Measurements from ENCODE around the gene TAF1C.
"Not testable (repeated sequence)": the region's sequence is repeated elsewhere in the genome, so short reads cannot be mapped to it uniquely, and the experiment has no call there.

Gene TAF1C

GRCh38 chr16:84186685-84187437 is at the start of gene TAF1C:
Gene TAF1C, minus strand, starts transcription at chr16:84187057. Its CDS starts 2,069 bp downstream, at chr16:84184988.
- DNase-seq = peak; percentile 90

GRCh38 chr16:84234321-84235241 is 47.7 kb upstream of the TAF1C start:
- DNase-seq = no peak

GRCh38 chr16:84233748-84234147 is 46.9 kb upstream of the TAF1C start:
- DNase-seq = no peak

- DNase-seq = no peak
Measured at GRCh38 chr16:84232969-84233368, 46.1 kb upstream of the TAF1C start.

DNA sequence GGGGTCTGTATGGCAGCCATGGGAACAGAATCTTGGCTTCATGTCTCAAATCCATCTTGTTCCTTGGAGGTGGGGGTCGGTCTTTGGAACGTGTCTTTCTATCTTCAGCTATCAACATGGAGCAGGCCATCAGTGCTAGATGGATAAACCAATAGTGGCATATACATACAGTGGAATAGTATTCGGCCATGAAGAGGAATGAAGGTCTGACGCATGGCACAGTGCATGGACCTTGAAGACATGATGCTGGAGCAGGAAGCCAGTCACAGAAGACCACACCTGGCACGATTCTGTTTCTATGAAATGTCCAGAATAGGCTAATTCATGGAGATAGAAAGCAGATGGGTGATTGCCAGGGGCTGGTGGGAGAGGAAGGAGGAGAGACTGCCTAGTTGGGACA is 45.2 kb upstream of the TAF1C start:
- no peak for DNase-seq

DNA sequence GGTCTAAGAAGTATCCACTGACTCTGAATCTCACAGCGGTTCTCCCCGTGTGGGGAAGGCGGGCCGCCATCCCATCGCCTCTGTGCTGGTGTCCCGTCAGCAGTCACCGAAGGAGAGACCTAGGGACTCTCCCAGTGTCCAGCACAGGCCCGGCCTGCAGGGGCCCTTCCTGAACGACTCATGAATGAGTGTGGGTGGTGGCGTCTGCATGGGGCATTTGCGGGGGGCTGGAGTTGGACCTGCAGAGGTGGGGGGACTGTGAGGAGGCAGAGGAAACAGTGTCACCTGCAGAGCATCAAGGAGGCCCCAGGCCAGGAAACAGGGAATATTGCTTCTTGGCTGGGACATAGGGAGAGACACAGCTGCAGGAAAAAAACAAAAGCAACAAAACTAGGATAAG is 42.6 kb upstream of the TAF1C start:
- DNase-seq = no peak

DNA sequence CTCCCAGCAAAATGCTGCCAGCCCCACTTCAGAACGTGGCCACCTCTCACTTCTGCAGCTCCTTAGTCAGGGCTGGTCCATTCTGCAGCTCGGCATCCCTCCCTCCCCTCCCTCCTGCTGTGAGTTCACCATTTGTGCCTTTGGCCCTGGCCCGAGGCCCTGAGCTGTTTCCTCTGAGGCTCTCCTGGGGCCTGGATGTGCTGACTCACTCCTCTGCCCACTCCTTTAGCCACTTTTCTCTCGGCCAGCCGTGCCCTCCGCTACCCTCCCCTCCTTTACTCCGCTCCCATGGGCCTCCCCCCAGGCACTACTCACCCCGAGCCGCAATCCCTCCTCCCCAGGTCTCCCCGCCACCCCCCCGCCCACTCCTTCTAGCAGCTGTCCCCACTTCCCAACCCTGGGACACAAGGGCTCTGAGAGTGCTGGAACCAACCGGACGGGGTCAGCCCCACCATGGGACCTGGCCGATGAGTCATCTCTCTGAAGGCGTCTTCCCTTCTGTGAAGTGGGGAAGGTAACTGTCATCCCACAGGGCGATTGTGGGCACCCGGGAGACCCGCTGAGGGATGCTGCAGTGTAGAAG is 41.5 kb upstream of the TAF1C start:
- no peak for DNase-seq

DNA sequence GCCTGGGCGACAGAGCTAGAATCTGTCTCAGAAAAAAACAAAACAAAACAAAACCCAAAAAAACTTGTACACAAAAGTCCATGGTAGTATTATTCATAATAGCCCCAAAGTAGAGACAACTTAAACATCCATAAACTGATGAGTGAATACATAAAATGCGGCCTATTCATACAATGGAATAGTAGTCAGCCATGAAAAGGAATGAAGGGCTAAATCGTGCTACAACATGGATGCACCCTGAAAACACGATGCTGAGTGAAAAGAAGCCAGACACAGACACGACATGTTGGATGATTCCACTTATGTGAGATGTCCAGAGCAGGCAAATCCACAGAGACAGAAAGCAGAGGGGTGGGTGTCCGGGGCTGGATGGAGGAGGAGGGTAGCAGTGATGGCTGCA is 40.7 kb upstream of the TAF1C start:
- DNase-seq = no peak

- DNase-seq = no peak
Measured at GRCh38 chr16:84226026-84226425, 39.2 kb upstream of the TAF1C start.

DNA sequence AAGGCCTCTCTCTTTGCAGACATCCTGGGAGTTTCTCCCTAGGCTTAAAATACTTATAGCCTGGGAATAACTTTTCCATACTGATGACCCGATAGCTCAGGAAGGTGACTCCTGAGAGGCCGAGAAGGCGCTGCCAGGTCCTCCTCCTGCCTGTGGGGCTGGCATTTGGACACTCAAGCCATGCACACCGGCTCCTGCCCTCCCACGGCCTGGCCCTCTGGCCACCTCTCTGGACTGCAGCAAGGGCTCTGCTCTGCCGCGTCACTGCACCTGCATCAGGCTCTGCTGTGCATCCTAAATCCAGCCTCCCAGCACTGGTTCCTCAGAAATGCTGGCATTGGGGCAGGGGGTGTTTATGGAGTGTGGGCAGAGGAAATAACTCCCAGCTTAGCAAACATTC is 38.7 kb upstream of the TAF1C start:
- DNase-seq = no peak

DNA sequence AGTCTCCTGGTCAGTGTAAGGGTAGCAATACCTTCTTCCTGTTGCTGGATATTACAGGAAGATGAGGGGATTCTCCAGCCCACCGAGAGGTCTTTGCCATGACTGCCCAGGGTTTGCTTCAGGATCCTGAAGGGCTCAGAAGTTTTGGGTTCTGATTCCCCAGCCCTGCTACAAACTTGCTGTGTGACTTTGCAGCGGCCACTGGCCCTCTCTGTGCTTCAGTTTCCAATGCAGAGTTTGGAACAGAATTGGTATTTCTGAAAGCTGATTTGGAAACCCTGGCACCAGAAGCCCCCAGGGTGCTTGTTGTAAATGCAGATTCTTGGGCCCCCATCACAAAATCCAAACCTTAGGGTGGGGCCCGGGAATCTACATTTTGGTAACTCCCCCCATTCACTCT is 38.3 kb upstream of the TAF1C start:
- DNase-seq = no peak

GRCh38 chr16:84224554-84224953 is 37.7 kb upstream of the TAF1C start:
- DNase-seq = no peak

GRCh38 chr16:84223456-84223855 is 36.6 kb upstream of the TAF1C start:
- DNase-seq = no peak

DNA sequence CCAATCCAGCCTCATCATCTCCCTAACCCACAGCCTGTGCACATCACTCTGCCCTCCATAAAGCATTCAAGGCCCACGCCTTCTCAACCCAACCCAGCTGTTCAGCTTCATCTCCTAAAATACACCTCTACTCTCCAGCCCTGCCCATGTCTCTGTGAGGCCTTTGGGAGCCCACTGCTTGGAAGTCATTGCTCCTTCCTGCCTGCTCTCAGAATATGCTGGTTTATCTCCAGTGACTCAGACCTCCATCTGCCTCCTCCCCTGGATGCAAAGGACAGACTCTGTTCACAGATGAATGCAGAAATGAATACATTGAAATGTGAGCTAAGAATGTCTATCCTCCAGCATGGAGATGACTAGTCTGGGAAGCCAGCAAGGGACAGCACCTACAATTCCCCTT is 34.0 kb upstream of the TAF1C start:
- no peak for DNase-seq

GRCh38 chr16:84218956-84219355 is 32.1 kb upstream of the TAF1C start:
- no peak for DNase-seq

- DNase-seq = no peak
Measured at GRCh38 chr16:84218176-84218823, 31.4 kb upstream of the TAF1C start.

GRCh38 chr16:84216144-84216543 is 29.3 kb upstream of the TAF1C start:
- DNase-seq = not testable (repeated sequence)

- DNase-seq = no peak
Measured at GRCh38 chr16:84215531-84215930, 28.7 kb upstream of the TAF1C start.

DNA sequence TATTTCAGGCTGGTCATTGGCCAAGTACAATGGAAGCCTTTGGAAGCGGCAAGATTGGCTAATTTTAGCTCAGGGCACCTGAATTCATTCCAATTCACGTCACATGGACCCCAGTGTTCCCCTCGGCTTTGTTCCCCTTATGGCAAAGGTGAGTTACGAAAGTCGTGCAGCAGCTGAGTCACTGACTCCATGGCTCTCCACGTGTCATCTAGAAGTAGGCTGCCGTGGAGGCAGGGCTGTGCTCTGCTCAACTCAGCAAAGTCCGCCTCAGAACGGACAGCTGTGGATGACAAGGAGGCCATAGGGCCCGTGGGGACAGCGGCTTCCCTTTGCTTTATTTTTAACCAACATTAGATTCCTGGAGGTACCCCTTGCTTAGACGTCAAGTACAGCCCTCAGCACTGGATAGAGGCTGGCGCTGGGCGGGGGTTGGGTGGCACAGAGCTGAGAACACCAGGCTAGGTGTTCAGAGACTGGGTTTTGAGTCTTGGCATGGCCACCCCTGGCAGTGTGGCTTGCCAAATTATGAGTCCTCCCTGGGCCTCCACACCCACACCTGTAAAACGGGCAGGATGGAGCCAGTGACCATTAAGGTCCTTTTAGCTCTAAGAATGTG is 27.7 kb upstream of the TAF1C start:
- DNase-seq = no peak

- no peak for DNase-seq
Measured at GRCh38 chr16:84212631-84213030, 25.8 kb upstream of the TAF1C start.

- no peak for DNase-seq
Measured at GRCh38 chr16:84212154-84212553, 25.3 kb upstream of the TAF1C start.

DNA sequence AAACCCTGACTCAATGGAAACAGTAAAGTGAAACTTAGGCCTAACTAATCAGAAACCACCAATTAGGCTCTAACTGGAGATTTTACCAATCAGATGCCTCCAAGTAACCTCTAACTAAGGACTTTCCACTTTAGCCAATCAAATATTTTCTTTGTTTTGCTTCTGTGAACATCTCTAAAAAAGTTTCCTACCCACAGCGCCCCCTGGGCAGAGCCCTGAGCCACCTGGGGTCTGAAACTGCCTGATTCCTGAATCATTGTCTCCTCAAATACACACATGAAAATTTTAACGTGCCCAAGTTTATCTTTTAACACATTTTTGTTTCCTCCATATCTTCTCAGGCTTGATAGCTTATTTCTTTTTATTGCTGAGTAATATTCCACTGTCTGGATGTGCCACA is 23.1 kb upstream of the TAF1C start:
- no peak for DNase-seq

DNA sequence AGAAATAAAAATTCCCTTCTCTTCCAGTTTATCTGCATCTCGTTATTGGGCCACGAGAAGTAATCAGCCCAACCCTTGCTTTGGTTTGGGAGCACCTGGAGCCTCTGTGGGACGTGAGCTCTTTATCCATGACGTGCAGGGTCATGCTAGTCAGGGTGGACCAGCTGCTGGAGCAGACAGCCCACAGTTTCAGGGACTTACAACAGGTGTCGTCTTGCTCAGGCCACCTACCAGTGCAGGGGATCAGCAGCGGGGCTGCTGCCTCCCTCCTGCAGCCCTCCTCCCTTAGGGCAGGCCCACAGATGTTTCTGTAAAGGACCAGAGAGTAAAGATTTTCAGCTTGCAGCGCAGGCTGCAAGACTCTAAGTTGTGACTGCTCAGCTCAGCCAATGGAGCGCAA is 21.0 kb upstream of the TAF1C start:
- no peak for DNase-seq
